ENCODE measurements around the gene ZBED1. TPM values are rescaled to one million over a fixed set of nuclear protein-coding genes. Genes with fewer than 3 reads are reported as not detected.

Gene ZBED1
- total and polyA plus RNA-seq, 5 experiments from 2014 or later = 25.6 to 43.4 (median 32.6) TPM

DNA sequence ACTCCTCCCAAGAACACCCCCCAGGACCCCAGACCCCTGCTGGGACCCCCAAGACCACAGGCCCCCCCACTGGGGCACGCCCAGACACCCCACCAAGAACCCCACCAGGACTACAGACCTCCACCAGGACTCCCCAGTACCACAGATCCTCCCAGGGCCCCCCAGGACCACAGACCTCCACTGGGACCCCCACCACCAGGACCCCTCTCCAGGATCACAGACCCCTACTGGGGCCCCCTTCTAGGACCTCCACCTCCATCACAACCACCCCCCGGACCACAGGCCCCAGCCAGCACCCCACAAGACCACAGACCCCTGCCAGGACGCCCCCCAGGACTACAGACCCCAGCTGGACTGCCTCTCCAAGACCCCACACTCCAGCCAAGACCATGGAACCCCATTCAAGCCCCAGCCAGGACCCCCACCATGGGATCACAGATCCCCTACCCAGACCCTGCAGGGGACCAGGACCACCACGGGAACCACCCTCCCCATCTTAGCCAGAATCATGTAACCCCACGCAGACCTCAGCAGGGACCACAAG lies 855 bp upstream of the ZBED1 start:
- peak overlapping the region; percentile 31 to 94 (median 76) for H3K27ac Mint-ChIP-seq
- peaks cover 20 to 30% (median 26%) of the 10 kb centered on the region in 4 donors for H3K4me1 Mint-ChIP-seq
- DNase-seq (peak in 1 of 10 donors; percentile 66), ATAC-seq (no peak)
- H3K9me3 Mint-ChIP-seq = no peaks in the 10 kb centered on the region
- POLR2A ChIA-PET = no interaction called here
- peak overlapping the region; percentile 65 to 90 (median 73) for H3K4me3 Mint-ChIP-seq
- H3K36me3 Mint-ChIP-seq = peaks cover 0 to 12% (median 0%) of the 10 kb centered on the region in 3 donors
- H3K27me3 Mint-ChIP-seq = no peaks in the 10 kb centered on the region

DNA sequence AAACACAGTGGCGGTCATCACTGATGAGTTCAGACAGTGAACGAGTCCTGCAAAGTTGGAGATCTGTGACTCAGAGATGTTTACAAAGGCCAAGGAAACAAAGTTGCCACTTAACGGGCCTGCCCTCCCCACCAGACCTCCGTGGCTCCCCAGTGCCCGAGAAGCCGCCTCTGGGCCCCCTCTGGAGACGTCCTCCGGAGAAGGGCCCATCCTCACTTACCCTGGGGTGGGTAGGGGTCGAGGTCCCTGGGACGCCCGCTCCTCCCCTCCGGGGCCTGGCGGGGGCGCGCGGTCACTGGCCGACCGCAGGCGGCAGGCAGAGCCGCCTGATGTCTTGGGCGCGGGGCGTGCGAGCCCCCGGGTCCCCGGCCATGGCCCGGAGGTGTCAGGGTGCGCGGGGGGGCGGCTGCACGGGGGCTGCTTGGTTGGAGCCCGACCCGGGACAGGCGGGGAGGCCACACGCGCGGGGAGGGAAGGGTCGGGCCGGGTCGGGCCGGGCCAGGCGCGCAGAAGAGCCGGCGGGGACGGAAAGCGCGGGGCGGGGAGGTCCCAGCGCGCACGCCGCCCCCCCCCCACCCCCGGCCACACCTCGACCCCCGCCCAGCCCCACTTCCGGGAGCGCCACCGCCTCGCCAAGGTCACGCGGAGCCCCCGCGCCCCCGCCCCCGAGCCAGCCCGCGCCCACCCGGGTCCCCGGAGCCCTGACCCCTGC lies 529 bp downstream of the ZBED1 start:
- Mint-ChIP-seq H3K9me3 (no peaks in the 10 kb centered on the region), H3K4me1 (peaks cover 20 to 37% (median 33%) of the 10 kb centered on the region in 4 donors), H3K27ac (peak overlapping the region in 9 of 10 donors; percentile 85 to 93 (median 91)), H3K36me3 (peaks cover 0 to 21% (median 0%) of the 10 kb centered on the region in 3 donors), H3K27me3 (no peaks in the 10 kb centered on the region), H3K4me3 (peak overlapping the region; percentile 76 to 88 (median 84))
- POLR2A ChIA-PET = no interaction called here
- ATAC-seq (peak; percentile 59 to 72), DNase-seq (peak in 6 of 10 donors; percentile 6 to 71 (median 29))

DNA sequence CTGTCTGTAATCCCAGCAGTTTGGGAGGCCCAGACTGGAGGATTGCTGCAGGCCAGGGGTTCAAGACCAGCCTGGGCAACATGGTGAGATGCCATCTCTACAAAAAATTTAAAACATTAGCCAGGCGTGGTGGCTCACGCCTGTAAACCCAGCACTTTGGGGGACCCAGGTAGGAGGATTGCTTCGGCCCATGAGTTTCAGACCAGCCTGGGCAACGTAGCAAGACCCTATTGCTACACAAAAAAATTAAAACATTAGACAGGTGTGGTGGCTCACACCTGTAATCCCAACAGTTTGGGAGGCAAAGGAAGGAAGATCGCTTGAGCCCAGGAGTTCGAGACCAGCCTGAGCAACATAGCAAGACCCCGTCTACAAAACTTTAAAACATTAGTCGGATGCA lies 1.3 kb downstream of the ZBED1 start:
- Mint-ChIP-seq H3K9me3 (no peaks in the 10 kb centered on the region), H3K27ac (peak overlapping the region; percentile 85 to 93 (median 92)), H3K36me3 (peaks cover 0 to 21% (median 0%) of the 10 kb centered on the region in 3 donors), H3K4me1 (peaks cover 20 to 37% (median 33%) of the 10 kb centered on the region in 4 donors), H3K27me3 (no peaks in the 10 kb centered on the region), H3K4me3 (peak overlapping the region; percentile 76 to 88 (median 84))
- POLR2A ChIA-PET = no interaction called here
- ATAC-seq (no peak), DNase-seq (no peak)

DNA sequence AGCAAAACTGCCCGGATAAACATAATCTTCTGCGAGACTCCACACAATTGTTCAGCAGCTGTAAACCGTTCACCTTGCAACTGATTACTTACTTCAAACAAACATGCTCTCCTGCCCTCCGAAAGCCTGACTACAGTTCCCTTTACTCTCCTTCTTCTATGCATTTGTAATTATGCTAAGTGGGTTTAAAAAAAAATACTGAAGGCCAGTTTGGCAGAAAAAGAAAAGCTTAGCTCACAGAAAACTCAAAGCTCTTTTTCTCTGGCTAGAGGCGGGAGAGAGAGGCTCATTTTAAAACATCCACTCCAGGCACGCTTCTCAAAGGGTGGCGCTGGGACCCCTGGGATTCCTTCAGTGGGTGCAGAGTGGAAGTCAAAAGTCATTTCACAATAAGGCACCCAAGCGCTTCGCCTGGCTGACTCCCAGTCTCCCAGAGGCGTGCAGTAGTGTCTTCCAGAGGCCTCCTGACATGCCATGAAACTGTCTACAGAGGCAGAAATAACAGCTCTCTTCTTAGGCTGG lies 1.9 kb downstream of the ZBED1 start:
- POLR2A ChIA-PET = no interaction called here
- Mint-ChIP-seq H3K4me1 (peaks cover 20 to 37% (median 33%) of the 10 kb centered on the region in 4 donors), H3K27me3 (no peaks in the 10 kb centered on the region), H3K36me3 (peaks cover 0 to 21% (median 0%) of the 10 kb centered on the region in 3 donors), H3K9me3 (no peaks in the 10 kb centered on the region), H3K27ac (peak overlapping the region; percentile 85 to 93 (median 92)), H3K4me3 (peak overlapping the region; percentile 76 to 88 (median 84))
- ATAC-seq = peak in 1 of 2 donors; percentile 17
- DNase-seq = peak in 1 of 10 donors; percentile 50

- Mint-ChIP-seq H3K27ac (peak overlapping the region; percentile 84 to 93 (median 91)), H3K4me1 (peaks cover 20 to 37% (median 32%) of the 10 kb centered on the region in 4 donors), H3K4me3 (peak overlapping the region; percentile 42 to 88 (median 82)), H3K9me3 (no peaks in the 10 kb centered on the region), H3K27me3 (no peaks in the 10 kb centered on the region), H3K36me3 (peaks cover 0 to 21% (median 0%) of the 10 kb centered on the region in 3 donors)
- no peak for DNase-seq
- ATAC-seq = no peak
- POLR2A ChIA-PET = no interaction called here
Observed at GRCh38 chrX:2497961-2498780, 2.6 kb downstream of the ZBED1 start.

GRCh38 chrX:2495595-2495994 lies 5.2 kb downstream of the ZBED1 start:
- peaks cover 0 to 36% (median 3%) of the 10 kb centered on the region in 3 donors for H3K36me3 Mint-ChIP-seq
- H3K27me3 Mint-ChIP-seq = no peaks in the 10 kb centered on the region
- ATAC-seq = no peak
- H3K27ac Mint-ChIP-seq = peak overlapping the region in 3 of 10 donors; percentile 20 to 58 (median 34)
- POLR2A ChIA-PET = no interaction called here
- H3K4me1 Mint-ChIP-seq = peaks cover 30 to 37% (median 32%) of the 10 kb centered on the region in 4 donors
- H3K9me3 Mint-ChIP-seq = no peaks in the 10 kb centered on the region
- no peak overlapping the region for H3K4me3 Mint-ChIP-seq
- DNase-seq = peak in 1 of 10 donors; percentile 35

- no peaks in the 10 kb centered on the region for H3K9me3 Mint-ChIP-seq
- peak overlapping the region in 3 of 10 donors; percentile 31 to 81 (median 41) for H3K27ac Mint-ChIP-seq
- no peak overlapping the region for H3K4me3 Mint-ChIP-seq
- POLR2A ChIA-PET = no interaction called here
- peaks cover 0 to 60% (median 13%) of the 10 kb centered on the region in 3 donors for H3K36me3 Mint-ChIP-seq
- peak in 1 of 10 donors; percentile 21 for DNase-seq
- H3K27me3 Mint-ChIP-seq = no peaks in the 10 kb centered on the region
- H3K4me1 Mint-ChIP-seq = peaks cover 10 to 16% (median 14%) of the 10 kb centered on the region in 4 donors
- no peak for ATAC-seq
Observed at GRCh38 chrX:2492531-2493218, 8.1 kb downstream of the ZBED1 start.

DNA sequence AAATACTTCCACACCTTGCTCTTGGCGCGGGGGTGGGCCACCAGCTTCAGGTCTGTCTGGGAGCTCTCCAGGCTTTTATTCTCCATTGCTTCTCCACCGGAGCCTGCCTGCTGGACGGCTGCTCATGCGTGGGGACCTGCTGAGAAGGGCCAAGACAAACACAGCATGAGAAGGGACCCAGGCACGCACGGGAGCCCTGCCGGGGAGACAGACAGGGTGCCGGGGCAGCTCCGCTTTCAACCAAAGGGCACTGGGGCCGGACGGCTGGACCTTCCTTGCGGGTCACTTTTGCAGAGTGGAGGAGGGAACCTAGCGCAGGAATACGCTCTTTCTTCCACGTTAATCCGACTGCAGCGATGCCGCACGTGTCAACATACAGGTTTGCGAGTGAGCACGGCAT lies 10.1 kb downstream of the ZBED1 start:
- Mint-ChIP-seq H3K4me1 (peaks cover 2 to 15% (median 11%) of the 10 kb centered on the region in 4 donors), H3K36me3 (peaks cover 0 to 66% (median 19%) of the 10 kb centered on the region in 3 donors), H3K27ac (no peak overlapping the region), H3K9me3 (no peaks in the 10 kb centered on the region), H3K27me3 (no peaks in the 10 kb centered on the region), H3K4me3 (no peak overlapping the region)
- no peak for ATAC-seq
- DNase-seq = peak in 1 of 10 donors; percentile 49
- POLR2A ChIA-PET = no interaction called here

DNA sequence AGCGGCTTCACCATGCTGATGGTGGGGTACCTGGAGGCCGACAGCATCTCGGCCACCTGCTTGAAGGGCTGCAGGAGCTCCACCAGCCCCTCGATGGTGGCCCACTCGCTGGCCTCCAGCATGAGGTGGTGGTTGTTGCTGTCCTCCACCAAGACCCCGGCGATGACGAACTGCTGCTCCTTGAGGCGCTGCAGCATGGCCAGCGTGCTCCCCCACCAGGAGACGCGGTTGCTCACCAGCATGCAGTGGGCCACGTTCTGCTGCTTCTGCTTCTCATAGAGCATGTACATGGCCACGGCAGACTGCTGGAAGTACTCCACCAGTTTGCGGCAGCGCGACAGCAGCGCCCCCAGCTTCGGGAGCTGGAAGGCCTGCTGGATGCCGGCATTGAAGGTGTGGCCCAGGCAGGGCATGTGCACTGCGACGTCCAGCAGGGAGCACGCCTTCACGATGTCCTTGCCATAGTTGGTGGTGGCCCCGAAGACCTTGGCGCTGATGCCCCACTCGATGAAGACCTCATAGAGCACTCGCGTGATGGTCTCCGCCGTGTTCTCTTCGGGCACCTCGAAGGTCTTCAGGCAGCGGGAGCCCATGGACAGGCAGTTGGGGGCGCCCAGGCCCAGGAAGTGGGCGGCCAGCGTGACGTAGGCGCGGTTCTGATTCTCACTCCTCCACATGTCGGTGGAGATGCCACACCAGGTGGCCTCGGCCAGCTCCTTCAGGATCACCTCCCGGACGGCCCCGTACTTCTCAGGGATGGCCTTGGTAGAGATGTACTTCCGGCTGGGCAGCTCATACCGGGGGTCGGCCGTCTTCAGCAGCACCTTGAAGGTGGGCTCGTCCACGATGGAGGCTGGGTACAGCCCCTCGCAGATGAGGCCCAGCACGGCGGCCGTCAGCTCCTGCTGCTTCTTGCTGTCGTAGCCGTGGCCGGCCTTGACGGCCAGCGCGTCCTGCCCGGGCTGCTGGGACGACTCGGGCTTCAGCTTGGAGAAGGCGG lies 11.0 kb downstream of the ZBED1 start:
- no peaks in the 10 kb centered on the region for H3K27me3 Mint-ChIP-seq
- POLR2A ChIA-PET = no interaction called here
- peak overlapping the region in 2 of 10 donors; percentile 13 to 19 for H3K27ac Mint-ChIP-seq
- H3K36me3 Mint-ChIP-seq = peaks cover 0 to 67% (median 19%) of the 10 kb centered on the region in 3 donors
- no peak for ATAC-seq
- DNase-seq = peak in 1 of 10 donors; percentile 57
- peaks cover 0 to 15% (median 12%) of the 10 kb centered on the region in 4 donors for H3K4me1 Mint-ChIP-seq
- no peak overlapping the region for H3K4me3 Mint-ChIP-seq
- H3K9me3 Mint-ChIP-seq = no peaks in the 10 kb centered on the region

DNA sequence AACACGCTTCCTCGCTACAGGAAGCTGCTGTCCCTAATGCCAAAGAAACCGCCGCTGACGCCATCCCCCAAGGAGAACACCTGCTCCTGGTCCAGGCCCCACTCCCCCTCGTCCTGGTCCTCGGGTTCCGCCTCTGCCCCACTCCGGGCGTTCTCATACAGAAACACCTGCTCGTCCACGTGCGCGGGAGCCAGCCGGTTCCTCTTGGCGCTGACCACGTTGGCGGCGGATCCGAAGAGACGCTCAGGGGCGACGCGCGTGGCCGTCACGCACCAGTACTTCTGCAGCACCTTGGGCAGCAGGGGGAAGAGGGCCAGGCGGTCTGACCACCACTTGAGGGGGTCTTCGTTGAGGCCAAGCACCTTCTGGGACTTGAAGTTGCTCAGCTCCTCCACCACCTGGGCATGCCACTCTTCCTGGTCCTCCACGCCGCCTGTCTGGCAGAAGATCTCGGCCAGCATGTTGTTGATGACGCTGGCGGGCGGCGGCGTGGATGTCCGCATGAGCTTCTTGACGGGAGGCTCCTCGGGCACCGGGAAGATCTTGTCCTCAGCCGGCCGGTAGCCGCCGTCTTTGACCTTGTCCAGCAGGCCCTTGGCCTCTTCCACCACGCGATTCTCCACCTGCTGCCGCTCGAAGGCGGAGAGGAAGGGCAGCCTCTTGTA lies 12.0 kb downstream of the ZBED1 start:
- POLR2A ChIA-PET = no interaction called here
- peak in 1 of 10 donors; percentile 50 for DNase-seq
- Mint-ChIP-seq H3K4me3 (no peak overlapping the region), H3K27ac (peak overlapping the region in 2 of 10 donors; percentile 19 to 40), H3K4me1 (peaks cover 0 to 15% (median 12%) of the 10 kb centered on the region in 4 donors), H3K36me3 (peaks cover 0 to 71% (median 19%) of the 10 kb centered on the region in 3 donors), H3K27me3 (no peaks in the 10 kb centered on the region), H3K9me3 (no peaks in the 10 kb centered on the region)
- ATAC-seq = no peak

- POLR2A ChIA-PET = no interaction called here
- H3K4me1 Mint-ChIP-seq = peaks cover 3 to 13% (median 11%) of the 10 kb centered on the region in 4 donors
- H3K9me3 Mint-ChIP-seq = no peaks in the 10 kb centered on the region
- ATAC-seq = no peak
- no peak overlapping the region for H3K4me3 Mint-ChIP-seq
- no peaks in the 10 kb centered on the region for H3K27me3 Mint-ChIP-seq
- peak overlapping the region in 1 of 10 donors; percentile 66 for H3K27ac Mint-ChIP-seq
- peak in 1 of 10 donors; percentile 15 for DNase-seq
- H3K36me3 Mint-ChIP-seq = peaks cover 0 to 73% (median 19%) of the 10 kb centered on the region in 3 donors
Observed at GRCh38 chrX:2487366-2487765, 13.4 kb downstream of the ZBED1 start.
